Umbilical cord (tissue), 2 donors: Measurements from ENCODE around the gene PAK1IP1. TPM values are rescaled to one million over a fixed set of nuclear protein-coding genes. Genes with fewer than 3 reads are reported as not detected.
"Not testable (repeated sequence)": the region's sequence is repeated elsewhere in the genome, so short reads cannot be mapped to it uniquely, and the experiment has no call there.

Experiments
- DNase-seq: peaks from one replicate; pipeline ENCODE4 v3.0.0-alpha.2; 2015; ENCODE audit warnings: low spot score
- total RNA-seq: library from RNA; depleted of rRNA; stranded (reverse); fragments of >200 nt; gene quantifications from one replicate; pipeline ENCODE4 v1.2.3, GENCODE V29; 2014; ENCODE audit warnings: low replicate concordance; ENCODE audit not compliant: insufficient read depth

The PAK1IP1 gene
- total RNA-seq, 1 donor from 2014 or later: 8.9 TPM

GRCh38 chr6:10690651-10691445, 3.9 kb upstream of the PAK1IP1 start:
- no peak for DNase-seq

- DNase-seq: no peak
Observed at GRCh38 chr6:10692965-10693538, 1.7 kb upstream of the PAK1IP1 start.

DNA sequence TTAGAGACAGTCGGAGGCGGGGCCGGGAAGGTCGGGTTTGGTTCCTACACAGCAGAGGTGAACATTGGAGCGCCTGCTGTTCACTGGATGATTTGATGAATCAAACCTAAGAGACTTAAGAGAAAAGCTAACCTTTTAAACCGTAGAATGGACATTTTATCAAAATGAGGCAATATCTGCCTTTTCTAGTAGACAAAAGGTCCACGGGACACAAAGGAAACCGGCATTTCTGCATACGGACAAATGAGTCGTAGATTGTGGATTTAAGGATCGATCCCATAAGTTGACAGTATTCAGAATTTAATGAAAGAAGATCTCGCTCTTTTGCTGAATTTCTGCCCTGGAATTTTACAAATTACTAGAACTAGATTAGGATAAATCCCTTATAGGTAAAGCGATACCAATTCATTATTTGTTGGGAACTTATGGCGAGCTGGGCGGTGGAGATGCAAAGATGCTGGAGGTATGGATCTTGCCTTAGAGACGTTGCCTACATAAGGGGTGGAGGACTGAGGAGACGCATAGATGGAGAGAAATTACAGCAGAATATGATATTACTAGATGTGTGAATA, 400 bp downstream of the PAK1IP1 start:
- no peak for DNase-seq

DNA sequence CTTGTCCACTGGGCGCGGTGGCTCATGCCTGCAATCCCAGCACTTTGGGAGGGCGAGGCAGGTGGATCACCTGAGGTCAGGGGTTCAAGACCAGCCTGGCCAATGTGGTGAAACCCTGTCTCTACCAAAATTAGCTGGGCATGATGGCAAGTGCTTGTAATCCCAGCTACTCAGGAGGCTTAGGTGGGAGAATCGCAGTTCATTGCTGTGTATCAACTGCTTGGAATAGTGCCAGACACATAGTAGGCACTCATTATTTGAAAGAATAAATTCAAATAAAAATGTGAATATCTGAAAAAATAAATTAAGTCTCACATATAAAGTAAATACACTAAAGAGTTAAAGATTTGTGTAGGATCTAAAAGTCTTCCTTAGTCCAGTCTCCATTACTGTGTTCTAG, 1.9 kb downstream of the PAK1IP1 start:
- no peak for DNase-seq

GRCh38 chr6:10713962-10714361, 19.2 kb downstream of the PAK1IP1 start:
- no peak for DNase-seq

- DNase-seq: no peak
Observed at GRCh38 chr6:10719296-10719963, 24.7 kb downstream of the PAK1IP1 start.

GRCh38 chr6:10719964-10720264, 25.1 kb downstream of the PAK1IP1 start:
- peak; percentile 57 for DNase-seq

GRCh38 chr6:10720265-10720959, 25.6 kb downstream of the PAK1IP1 start:
- DNase-seq: peak; percentile 54

- DNase-seq: not testable (repeated sequence)
Observed at GRCh38 chr6:10720960-10721849, 26.4 kb downstream of the PAK1IP1 start.

GRCh38 chr6:10721850-10722569, 27.2 kb downstream of the PAK1IP1 start:
- peak; percentile 21 for DNase-seq

- DNase-seq: no peak
Observed at GRCh38 chr6:10722570-10722819, 27.7 kb downstream of the PAK1IP1 start.

GRCh38 chr6:10722820-10723566, 28.2 kb downstream of the PAK1IP1 start, which contains the start of gene TMEM14C:
Gene TMEM14C, plus strand, starts transcription at chr6:10723070. Its CDS starts 1,544 bp downstream, at chr6:10724614.
- peak; percentile 99 for DNase-seq

- DNase-seq: no peak
Observed at GRCh38 chr6:10723567-10723881, 28.8 kb downstream of the PAK1IP1 start.

DNA sequence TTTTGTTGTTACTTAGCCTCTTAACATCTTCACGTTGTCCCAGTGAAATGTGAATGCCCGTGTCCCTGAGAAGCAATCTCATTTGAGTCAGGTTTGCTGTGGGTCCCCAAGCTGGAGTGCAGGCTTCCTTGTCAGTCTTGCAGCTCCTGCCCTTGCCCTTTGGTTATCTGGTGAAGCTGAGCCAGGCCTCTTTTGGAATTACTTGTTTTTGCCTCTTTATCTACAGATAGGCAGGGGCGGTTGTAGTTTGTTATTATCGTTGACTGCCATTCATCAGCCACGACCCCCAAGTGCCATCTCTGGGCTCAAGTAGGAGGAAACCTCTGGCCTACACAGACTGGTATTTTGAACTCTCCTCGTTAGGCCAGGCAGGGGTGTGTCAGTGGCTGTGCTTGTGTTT, 30.3 kb downstream of the PAK1IP1 start:
- no peak for DNase-seq

DNA sequence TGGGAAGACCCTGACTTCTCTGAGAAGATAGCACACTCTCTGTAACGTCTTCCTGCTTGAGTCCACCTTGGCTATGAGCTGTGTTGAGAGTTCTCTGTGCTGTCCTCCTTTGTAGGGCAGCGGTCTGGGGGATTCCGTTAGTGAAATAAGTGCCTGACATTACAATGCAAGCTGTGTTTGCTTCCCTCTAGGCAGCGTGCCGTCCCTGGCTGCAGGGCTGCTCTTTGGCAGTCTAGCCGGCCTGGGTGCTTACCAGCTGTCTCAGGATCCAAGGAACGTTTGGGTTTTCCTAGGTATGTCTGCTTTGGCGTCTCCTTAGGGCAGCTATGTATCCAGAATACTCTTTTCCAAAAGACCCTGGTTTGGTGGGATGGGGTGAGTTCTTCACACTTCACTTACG, 30.9 kb downstream of the PAK1IP1 start:
- DNase-seq: no peak

DNA sequence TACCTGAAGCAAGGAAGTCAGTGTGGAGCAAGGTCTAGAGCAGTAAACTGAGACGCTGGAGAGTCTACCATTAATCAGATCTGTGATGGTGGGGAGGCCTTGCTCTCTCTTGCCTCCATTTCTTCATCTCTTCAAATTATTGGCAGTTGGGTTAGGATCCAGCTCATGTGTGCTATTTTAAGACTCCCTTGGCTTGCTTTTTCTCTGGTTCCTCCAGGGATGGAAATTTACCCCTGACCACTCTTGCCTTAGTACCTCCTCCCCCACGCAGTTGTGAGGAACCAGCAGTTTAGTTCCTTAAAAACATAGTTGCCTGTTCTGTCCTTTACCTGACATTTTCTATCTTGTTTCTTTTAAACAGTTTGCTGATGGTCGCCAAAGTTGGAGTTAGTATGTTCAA, 35.5 kb downstream of the PAK1IP1 start:
- DNase-seq: no peak

- DNase-seq: no peak
Observed at GRCh38 chr6:10733151-10733715, 38.5 kb downstream of the PAK1IP1 start.

- DNase-seq: no peak
Observed at GRCh38 chr6:10733863-10734262, 39.1 kb downstream of the PAK1IP1 start.

DNA sequence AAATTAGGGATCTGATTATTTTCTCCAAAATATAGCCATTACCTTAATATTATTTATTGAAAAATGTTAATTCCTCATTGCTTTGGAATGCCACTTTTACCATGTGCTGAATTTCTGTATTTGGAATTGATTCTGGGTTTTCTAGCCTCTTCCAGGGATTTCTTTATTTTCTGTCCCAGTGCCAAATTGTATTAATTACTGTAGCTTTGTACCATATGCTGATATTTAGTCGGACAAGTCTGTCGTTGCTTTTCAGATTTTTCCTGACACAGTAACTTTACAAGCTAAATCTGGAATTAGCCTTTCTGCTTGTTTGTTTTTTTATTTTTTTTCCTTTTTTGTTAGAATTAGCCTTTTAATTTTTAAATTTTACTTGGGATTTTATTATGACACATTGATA, 42.0 kb downstream of the PAK1IP1 start:
- DNase-seq: no peak

- no peak for DNase-seq
Observed at GRCh38 chr6:10740061-10740460, 45.3 kb downstream of the PAK1IP1 start.
